ENCODE data around the gene B3GNT7.

DNA sequence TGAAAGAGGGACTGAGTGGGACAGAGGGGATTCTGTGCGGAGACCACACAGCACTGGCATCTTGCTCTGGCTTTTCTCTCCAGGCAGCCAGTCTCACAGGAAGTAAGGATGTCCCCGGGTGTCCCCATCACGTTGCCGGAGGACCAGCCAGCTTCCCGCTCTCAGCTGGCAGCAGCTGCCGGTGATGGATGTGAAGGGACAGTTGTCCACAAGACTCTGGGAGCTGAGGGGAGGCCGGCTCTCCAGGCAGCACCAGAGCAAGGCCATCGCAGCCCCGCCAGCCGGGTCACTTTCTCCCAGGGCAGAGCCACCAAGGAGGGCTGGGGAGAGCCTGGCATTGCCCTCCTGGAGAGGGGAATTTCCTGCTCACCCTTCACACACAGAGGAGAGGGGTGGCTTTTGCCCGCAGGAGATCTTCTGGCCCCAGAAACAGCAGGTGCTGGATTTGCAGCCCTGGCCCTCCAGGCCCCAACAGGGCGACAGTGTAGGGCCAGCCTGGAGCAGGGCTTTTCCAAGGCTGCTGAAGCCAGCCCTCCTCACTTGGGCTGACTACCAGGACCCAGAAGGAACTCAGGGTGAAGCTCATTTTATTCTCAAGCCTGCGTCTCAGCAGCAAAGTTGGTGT is 24.0 kb upstream of the B3GNT7 start:
- TF ChIP-seq, protein P1, sequence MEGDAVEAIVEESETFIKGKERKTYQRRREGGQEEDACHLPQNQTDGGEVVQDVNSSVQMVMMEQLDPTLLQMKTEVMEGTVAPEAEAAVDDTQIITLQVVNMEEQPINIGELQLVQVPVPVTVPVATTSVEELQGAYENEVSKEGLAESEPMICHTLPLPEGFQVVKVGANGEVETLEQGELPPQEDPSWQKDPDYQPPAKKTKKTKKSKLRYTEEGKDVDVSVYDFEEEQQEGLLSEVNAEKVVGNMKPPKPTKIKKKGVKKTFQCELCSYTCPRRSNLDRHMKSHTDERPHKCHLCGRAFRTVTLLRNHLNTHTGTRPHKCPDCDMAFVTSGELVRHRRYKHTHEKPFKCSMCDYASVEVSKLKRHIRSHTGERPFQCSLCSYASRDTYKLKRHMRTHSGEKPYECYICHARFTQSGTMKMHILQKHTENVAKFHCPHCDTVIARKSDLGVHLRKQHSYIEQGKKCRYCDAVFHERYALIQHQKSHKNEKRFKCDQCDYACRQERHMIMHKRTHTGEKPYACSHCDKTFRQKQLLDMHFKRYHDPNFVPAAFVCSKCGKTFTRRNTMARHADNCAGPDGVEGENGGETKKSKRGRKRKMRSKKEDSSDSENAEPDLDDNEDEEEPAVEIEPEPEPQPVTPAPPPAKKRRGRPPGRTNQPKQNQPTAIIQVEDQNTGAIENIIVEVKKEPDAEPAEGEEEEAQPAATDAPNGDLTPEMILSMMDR (IDR thresholded peaks at IDR 0.05; ENCODE audit: insufficient read depth, low read length, poor library complexity, severe bottlenecking), result no peak
- no peak for TF ChIP-seq EZH2phosphoT487 (conservative IDR thresholded peaks at IDR 0.05; ENCODE audit: low read length)
